Neural cell (in vitro differentiated cells): ENCODE data around the gene PDGFB.

ENCODE experiments used
- CTCF ChIP-seq: fragments of 450-650 bp; IDR thresholded peaks from 2 replicates; pipeline ENCODE4 v1.5.1; 2014; ENCODE audit warnings: antibody characterized with exemption, mild to moderate bottlenecking, moderate library complexity; ENCODE audit not compliant: poor library complexity, severe bottlenecking
- EP300 ChIP-seq: fragments of 450-650 bp; conservative IDR thresholded peaks from 2 replicates; pipeline ENCODE4 v1.6.1; 2014; ENCODE audit warnings: antibody characterized with exemption, mild to moderate bottlenecking, moderate library complexity; ENCODE audit not compliant: poor library complexity, severe bottlenecking
- POLR2AphosphoS5 ChIP-seq: IDR thresholded peaks from 2 replicates; pipeline ENCODE4 v1.6.1; 2012
- RAD21 ChIP-seq: fragments of 450-650 bp; conservative IDR thresholded peaks from 2 replicates; pipeline ENCODE4 v1.6.1; 2014; ENCODE audit warnings: antibody characterized with exemption, mild to moderate bottlenecking, moderate library complexity
- REST ChIP-seq: IDR thresholded peaks from 2 replicates; pipeline ENCODE4 v1.6.1; 2012; ENCODE audit warnings: borderline replicate concordance
- SMC3 ChIP-seq: fragments of 450-650 bp; conservative IDR thresholded peaks from 2 replicates; pipeline ENCODE4 v1.6.1; 2014; ENCODE audit warnings: antibody characterized with exemption, mild to moderate bottlenecking, moderate library complexity; ENCODE audit not compliant: poor library complexity
- TAF1 ChIP-seq: IDR thresholded peaks from 2 replicates; pipeline ENCODE4 v1.6.1; 2012; ENCODE audit warnings: low read depth

- no peak for TF ChIP-seq RAD21
- no peak for TF ChIP-seq CTCF
- TF ChIP-seq POLR2AphosphoS5, result no peak
- no peak for TF ChIP-seq SMC3
- no peak for TF ChIP-seq REST
- TF ChIP-seq EP300, result no peak
- TF ChIP-seq TAF1, result no peak
Observed at GRCh38 chr22:39205344-39206021, 39.3 kb downstream of the PDGFB start.
